T-helper 22 cell (primary cell): ENCODE data around the gene TRIM39.
"Not testable (repeated sequence)": the region's sequence is repeated elsewhere in the genome, so short reads cannot be mapped to it uniquely, and the experiment has no call there.

ENCODE experiments used
- DNase-seq: peaks from one replicate; pipeline ENCODE4 v3.0.0-alpha.2; 2020; ENCODE audit warnings: low read depth

TRIM39 gene

DNA sequence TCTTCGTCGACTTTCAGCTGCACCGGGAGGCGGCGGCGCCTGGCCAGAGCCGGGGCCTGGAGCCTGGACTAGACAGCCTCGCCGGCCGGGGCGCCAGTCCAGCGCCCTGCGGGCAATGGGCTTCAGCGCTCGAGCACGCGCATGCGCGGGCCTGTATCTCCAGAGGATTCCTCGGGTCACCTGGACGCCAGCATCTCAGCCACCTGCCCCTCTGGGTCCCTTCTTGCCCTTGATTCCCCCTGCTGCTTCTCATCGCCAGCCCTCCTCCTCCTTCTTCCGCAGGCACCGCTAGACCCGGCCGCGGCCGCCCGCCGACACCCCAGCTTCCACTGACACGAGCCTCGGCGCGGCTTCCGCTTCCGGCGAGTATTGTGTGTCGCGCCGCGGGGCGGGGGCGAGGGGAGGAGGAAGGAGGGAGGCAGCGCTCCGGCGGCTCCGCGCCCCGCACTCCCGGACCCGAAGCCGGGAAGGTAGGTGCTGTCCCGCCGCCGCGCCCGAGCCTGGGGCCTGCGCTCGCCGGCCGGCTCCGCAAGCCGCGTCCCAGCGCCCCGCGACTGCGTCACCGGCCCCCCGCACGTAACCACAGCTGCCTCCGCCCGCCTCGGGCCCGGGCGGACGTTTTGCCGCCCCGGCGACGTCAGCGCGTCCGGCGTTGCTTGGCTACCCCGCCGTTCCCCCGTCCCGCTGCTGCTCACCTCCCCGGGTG is at the start of gene TRIM39:
Gene TRIM39 (plus strand): TSS at position 402 of the 706 bp plus-strand sequence. CDS start 2,391 bp downstream, outside the sequence.
- DNase-seq: peak; percentile 91

DNA sequence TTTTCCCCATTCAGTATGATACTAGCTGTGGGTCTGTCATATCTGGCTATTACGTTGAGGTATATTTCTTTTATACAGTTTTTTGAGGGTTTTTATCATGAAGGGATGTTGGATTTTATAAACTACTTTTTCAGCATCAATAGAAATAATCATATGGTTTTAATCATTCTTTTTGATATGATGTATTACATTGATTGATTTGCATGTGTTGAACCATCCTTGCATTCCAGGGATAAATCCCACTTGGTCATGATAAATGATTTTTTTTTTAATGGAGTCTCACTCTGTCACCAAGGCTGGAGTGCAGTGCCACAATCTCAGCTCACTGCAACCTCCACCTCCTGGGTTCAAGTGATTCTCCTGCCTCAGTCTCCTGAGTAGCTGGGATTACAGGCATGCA is 45.7 kb upstream of the TRIM39 start:
- DNase-seq: not testable (repeated sequence)

DNA sequence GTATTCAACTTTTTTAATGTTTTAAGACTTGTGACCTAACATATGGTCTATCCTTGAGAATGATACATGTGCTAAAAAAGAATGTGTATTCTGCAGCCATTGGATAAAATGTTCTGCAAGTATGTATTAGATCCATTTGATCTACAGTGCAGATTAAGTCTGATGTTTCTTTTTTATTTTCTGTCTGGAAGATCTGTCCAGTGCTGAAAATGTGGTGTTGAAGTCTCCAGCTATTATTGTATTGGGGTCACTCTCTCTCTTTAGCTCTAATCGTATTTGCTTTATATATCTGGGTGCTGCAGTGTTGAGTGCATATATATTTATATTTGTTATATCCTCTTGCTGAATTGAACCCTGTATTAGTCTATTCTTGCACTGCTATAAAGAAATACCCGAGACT is 44.2 kb upstream of the TRIM39 start:
- no peak for DNase-seq

DNA sequence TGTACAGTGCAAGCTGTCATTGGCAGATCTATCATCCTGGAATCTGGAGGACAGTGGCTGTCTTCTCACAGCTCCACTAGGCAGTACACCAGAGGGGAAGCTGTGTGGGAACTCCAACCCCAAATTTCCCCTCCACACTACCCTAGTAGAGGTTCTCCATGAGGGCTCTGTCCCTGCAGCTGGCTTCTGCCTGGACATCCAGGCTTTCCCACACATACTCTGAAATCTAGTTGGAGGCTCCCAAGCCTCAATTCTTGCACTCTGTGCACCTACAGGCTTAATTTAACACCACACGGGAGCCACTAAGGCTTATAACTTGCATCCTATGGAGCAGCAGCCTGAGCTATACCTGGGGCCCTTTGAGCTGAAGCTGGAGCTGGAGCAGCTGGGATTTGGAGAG is 43.0 kb upstream of the TRIM39 start:
- DNase-seq: no peak

DNA sequence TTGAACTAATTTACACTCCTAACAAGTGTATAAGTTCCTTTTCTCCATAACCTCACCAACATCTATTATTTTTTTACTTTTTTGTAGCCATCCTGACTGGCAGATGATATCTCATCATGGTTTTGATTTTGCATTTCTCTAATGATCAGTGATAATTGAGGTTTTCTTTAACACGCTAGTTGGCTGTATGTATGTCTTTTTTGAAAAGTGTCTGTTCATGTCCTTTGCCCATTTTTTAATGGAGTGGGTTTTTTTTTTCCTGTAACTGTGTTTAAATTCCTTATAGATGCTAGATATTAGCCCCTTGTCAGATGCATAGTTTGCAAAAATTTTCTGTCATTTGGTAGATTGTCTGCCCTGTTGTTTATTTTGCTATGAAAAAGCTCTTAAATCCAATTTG is 39.6 kb upstream of the TRIM39 start:
- DNase-seq: no peak

DNA sequence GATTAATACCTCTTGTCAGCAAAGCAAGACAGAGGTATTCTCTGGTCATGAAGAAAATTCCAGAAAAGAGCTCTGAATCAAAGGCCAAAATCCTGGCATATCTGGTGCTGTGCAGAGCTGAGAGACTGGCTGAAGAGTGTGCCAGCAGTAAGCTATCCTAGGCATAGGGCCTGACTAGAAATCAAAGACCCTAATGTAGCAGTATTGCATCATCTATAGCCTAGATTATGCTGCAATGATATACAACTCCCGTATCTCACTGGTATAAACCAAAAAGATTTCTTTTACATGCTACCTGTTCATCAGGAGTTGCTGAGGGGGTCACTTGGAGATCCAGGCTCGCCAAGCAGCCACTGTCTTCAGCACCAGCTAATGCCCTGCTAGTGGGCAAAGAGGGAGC is 30.9 kb upstream of the TRIM39 start:
- DNase-seq: no peak

DNA sequence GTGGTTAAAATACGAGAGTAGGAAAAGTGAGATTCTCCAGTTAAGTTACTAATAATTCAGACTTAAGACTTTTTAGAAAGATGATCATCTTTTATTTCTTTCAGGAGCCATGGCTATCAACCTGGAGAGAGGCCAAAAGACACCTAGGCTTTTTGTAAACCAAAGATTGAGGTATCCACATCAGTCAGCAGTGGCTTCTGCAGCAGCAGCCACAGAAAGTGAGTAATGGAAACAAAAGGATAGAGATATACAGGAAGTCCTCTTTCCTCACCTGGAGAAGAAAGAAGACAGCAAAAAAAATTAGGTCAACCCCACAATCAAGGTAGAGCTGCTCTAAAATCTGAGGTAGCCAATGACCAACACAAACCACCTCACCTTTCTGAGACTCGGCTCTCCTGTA is 22.7 kb upstream of the TRIM39 start:
- no peak for DNase-seq

DNA sequence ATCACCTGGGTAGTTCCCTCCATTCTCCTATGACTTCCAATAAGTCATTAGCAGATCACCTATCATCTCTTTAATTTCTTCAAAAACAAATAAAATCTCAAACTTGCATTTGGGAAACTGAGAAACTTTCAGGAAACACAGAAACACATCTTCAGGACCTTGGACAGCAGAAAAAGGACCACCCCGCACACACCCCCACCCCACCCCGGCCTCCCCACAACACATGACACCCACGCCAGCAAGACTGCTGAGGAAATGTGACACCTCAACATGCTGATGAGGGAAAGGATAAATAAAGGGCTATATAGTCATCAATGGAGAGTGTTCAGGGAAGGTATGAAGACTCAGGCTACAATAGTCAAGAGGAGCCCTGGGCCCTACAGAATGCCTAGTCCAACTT is 15.6 kb upstream of the TRIM39 start:
- no peak for DNase-seq

DNA sequence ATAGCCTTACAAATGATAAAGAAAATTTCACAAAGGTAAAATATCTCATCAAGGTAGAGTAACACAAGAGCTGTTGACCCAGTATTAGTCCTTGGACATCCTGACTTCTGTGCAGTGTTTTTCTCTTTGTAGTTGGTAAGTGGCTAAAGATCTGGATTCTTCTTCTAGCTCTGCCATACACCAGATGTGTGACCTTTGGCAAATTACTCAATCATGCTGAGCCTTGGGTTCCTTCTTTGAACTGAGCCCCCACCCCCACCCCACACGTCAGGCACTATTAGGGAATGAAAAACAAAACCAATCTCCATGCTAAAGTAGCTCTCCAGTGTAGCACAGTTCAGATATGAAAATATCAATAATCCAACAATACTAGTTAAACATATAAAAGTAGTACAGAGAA is 15.1 kb upstream of the TRIM39 start:
- no peak for DNase-seq

DNA sequence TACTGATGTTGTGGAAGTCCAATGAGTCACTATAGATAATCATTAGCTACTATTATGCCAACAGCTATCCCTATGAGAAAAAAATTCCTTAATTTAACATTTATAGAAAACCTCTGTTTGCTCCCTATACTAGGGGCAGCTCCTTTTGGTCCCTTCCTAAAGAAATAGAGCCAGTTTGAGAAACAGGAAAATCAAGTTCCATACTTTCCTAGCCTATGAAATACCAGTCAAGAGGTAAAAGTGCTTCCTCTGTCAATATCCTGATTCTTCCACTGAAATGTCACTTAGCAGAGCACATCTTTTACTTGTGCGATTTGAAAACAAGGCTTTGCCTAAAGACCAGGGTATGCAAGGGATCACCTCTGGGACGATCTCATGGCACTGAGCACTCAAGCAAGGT is 14.5 kb upstream of the TRIM39 start:
- no peak for DNase-seq

DNA sequence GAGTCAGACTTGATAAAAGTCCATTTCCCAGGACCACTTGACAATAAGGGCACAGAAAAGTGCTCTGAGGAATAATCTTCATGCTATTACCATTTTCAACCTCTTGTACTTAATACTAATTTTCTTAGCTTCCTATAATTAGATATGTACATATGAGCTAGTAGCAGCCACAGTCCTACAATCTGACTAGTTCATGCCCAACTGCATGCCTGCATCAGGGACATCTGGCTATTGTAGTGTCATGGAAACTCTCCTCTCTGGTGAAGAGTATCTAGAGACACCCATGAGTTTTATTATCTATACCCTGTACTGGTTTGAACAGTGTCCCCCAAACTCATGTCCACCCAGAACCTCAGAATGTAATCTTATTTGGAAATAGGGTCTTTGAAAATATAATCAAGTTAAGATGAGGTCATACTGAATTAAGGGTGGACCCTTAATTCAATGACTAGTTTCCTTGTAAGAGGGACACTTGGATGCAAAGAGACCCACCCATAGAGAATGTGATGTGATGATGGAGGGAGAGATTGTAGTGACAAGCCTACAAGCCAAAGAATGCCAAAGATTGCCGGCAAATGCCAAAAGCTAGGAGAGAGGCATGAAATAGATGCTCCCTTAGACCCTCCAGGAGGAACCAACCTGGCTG is 13.9 kb upstream of the TRIM39 start:
- DNase-seq: no peak

DNA sequence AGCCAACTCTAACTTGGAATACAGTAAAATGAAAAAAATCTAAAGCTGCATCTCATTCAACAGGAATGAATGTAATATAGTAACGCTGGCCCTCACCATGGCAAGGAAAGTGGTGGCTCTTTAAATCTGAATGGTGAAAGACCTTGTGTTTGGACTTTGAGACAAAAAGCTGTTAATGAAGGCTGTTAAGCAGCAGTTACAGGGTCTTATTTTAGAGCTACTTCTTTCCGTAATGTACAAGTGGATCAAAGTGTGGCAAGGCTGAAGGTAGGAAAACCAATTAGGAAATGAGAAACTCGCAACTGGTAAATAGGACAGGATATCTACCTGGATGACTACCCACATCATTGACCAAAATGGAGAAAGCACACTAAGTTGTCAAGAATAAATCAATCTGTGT is 11.6 kb upstream of the TRIM39 start:
- no peak for DNase-seq

DNA sequence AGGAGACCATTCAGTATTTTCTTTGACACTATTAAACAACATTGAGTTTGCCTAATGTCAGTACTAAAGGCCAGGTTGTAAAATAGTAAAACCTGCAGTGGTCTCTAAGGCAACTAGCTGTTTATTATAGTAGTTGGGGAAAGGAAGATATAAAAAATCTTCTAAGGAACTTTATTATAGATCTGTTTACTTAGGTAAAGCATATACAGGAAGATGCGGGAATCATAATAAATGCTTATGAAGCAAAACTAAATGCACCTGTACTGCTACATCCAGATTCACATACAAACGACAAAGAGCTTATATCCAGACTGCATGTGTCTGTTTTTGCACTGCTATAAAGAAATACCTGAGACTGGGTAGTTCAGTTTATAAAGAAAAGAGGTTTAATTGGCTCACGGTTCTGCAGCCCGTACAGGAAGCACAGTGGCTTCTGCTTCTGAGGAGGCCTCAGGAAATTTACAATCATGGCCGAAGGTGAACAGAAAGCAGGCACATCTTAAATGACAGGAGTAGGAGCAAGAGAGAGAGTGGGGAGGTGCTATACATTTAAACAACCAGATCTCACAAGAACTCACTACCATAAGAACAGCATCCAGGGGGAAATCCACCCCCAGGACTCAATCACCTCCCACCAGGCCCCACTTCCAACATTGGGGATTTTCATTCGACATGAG is 8.7 kb upstream of the TRIM39 start:
- DNase-seq: no peak

DNA sequence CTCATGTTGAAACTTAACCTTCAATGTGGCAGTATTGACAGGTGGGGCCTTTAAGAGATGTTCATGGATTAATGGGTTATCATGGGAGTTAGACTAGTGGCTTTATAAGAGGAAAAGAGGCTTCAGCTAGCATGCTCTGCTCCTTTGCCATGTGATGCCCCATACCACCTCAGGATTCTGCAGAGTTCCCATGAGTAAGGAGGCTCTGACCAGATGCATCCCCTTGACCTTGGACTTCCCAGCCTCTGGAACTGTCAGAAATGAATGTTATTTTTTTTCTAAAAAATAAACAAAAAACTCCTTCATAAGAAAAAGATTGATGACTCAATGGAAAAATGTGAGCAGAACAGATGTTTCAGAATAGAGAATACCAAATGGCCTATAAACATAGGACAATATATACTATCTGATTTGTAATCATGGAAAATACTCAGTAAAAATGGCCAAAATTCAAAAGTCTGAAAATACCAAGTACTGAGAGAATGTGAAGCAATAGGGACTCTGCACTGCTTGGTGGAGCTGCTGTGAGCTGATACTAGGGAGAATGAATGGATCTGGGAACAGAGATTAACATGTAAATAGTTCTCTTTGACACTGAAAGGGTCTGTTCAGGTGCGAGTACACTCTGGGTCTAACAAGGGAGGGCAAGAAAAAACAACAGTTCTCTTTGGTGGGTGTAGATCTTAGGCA is 7.4 kb upstream of the TRIM39 start:
- no peak for DNase-seq

DNA sequence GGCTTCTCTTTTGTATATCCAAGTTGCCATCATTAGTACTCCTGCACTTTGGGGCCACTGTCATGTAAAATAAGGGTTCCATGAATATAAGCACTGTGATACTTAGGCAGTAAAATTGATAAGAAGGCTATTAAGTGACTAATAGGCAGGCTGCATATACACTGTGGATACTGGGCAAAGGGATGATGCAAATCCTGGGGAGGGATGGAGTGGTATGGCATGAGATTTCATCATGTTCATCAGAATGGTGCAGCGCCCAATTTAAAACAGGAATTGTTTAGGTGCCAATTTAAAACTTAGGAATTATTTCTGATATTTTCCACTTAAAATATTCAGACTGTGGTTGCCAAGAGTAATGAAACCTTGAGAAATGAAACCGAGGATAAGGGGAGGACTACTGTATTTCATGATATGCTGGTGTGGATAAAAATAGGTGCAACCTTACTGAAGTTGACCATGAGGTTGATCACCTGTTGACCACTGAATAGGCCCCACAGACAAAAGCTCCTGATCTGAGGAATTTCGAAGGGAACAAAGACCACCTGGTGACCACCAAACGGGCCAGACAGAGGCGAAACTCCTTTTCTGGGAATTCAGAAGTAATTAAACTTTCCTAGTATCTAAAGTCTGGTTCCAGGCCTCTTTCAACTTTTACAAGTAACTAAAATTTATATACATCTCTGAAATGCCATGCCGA is 4.9 kb upstream of the TRIM39 start:
- DNase-seq: no peak

DNA sequence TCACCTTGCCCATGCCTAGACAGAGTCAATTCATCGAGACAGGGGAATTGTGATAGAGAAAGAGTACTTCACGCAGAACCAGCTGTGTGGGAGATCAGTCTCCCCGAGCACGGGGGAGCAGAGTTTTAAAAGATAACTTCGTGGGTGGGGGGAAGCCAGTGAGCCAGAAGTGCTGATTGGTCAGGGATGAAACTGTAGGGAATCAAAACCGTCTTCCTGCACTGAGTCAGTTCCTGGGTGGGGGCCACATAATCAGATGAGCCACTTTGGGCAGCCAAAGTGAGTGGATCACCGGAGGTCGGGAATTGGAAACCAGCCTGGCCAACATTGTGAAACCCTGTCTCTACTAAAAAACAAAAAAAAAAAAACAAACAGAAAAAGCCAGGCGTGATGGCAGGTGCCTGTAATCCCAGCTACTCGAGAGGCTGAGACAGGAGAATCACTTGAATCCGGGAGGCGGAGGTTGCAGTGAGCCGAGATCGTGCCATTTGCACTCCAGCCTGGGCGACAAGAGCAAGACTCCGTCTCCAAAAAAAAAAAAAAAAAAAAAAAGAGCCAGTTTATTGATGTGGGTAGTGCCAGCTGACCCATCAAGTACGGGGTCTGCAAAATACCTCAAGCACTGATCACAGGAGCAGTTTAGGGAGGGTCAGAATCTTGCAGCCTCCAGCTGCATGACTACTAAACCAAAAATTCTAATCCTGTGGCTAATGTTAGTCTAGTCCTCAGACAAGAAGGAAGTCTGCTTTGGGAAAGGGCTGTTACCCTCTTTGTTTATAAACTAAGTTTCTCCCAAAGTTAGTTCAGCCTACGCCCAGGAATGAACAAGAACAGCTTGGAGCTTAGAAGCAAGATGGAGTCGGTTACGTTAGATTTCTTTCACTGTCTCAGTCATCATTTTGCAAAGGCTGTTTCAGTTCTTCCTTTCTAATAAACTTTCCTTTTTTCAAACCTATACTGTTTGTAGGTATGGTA is 3.9 kb upstream of the TRIM39 start:
- DNase-seq: no peak

DNA sequence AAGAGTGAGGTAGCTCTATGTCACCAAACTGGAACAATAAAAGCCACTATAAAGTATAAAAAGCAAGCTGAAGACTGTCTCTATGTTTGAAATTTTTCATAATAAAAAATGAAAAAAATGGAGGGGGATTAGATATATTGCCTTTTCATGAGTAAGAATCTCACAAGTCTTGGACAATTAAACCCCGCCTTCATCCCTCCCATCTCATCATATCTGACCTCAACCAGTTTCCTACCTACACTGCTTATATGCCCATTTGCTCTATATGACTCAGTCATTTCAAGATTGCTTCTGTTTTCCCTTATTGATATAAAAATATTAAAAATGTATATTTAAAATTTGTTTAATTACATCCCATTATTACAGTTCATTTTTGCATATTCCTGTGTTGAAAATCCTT is 2.9 kb upstream of the TRIM39 start:
- DNase-seq: no peak

DNA sequence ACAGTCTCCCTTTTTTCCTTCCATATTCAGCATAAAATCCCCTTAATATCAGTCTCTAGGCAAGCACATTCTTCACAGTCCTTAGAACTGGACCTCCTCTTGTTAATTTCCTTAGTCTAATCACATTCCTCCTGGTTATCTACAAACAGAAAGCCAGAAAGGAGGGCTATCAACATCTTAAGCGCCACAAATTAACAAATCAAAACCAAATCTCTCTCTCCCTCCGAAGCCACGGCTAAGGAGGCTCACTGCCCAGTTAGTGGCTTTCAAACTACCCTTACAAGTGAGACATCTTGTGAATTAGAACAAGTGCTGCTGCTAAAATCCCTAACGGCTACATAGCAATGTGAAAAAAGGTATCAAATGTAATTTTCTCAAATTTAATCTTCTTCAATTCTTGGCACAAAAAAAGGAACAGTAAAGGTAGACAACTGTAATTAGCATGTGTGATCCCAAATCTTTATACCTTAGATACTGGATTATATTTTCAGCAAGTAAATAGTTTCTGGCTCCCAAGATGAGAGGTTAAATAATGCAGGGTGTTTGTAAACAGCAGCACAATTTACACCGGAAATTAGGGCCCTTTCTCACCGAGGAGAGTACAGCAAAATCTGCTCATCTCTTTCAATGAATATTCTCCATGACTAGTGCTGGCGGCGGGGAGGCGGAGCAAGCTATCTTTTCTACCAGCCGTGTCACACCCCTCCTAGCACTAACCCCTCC is 1.4 kb upstream of the TRIM39 start:
- peak; percentile 73 for DNase-seq

DNA sequence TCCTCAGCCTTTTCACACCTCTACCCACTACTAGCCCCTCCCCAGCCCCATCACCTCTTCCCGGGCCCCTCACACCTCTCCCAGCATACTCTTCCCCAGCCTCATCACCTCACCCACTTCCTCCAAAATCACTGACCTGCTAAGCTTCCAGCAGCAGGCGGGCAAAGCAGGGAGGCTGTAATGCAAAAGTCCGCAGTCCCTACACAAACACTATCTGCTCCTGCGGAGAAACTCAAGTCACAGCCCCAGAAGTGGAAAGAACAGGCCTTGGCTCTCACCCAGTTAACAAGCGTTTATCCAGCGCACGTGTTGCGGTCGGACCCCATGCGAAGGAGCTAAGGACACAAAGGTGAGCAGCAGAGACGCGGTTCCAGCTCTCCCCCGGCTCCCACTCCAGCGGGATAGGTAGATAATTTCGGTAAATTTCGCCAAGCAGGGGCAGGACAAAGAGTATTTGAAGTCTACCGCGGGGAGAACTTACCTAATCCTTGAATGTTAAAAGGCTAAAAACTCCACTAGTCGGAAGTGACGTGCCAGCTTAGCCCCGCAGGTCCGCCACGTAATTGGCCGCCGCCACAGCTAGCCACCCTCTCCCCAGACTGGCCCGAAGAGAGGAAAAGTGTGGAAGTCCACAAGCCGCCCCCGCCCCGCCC is 728 bp upstream of the TRIM39 start:
- peak; percentile 70 for DNase-seq

DNA sequence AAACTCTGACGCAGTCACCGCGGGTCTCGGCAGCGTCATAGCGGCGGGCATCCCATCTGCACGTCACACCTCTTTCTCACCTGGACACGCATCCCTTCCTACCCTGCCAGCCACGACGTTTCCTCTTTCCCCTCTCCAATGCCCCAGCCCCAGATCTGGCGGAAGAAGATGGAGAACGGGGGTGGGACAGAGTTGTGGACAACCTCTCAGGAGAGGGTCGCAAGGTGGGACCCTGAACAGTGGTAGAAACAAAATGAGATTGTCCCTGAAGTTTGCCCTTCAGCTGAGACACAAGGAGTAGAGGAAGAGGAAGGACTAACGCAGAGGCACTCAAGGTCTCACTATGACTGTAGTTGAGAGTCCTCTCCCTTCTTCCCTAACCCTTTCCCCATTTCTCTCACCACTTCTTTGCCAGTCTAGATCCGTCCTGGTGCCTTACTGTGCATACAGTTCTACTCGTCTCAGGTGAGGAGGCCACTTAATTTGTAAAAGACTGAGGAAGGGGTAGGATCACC is 562 bp downstream of the TRIM39 start:
- no peak for DNase-seq
